Measurements from ENCODE around the gene RXRB.

DNA sequence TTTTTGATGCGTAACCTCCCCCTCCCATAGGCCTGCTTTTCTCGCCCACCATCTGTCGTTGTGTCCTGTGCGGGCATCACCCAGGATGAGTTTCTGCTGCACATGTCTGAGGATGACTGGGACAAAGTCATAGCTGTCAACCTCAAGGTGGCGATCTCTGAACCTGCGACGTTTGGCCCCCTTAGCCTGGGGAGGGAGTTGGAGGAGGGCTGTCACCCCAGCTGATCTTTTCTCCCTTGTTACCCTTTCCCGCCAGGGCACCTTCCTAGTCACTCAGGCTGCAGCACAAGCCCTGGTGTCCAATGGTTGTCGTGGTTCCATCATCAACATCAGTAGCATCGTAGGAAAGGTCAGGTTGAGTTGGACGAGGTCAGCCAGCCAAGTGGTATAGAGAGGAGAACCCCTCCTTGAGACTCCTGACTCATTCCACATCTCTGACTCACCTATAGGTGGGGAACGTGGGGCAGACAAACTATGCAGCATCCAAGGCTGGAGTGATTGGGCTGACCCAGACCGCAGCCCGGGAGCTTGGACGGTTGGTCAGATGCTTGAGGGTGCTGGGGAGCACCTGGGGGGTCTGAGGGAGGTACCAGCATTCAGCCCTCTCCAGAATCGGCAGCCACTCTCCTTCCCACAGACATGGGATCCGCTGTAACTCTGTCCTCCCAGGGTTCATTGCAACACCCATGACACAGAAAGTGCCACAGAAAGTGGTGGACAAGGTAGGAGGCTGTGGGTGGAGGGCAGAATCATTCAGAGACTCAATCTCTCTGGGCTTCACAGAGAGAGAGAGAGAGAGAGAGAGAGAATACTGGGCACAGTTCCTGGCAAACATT, 4.9 kb upstream of the RXRB start:
- TF ChIP-seq, protein P1, sequence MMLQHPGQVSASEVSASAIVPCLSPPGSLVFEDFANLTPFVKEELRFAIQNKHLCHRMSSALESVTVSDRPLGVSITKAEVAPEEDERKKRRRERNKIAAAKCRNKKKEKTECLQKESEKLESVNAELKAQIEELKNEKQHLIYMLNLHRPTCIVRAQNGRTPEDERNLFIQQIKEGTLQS (IDR thresholded peaks at IDR 0.05), result no peak
- TF ChIP-seq POLR2AphosphoS5 (IDR thresholded peaks at IDR 0.05; ENCODE audit: low read depth, low read length) (no peak), YY1 (IDR thresholded peaks at IDR 0.05; ENCODE audit: extremely low read depth, insufficient replicate concordance, low read depth, low read length) (no peak), POLR2A (IDR thresholded peaks at IDR 0.05; ENCODE audit: borderline replicate concordance, extremely low read depth, insufficient read depth, insufficient read length) (no peak), EZH2 (IDR thresholded peaks at IDR 0.05) (no peak), TCF7L2 (IDR thresholded peaks at IDR 0.05; ENCODE audit: borderline replicate concordance, extremely low read depth, insufficient read depth, insufficient read length) (peak; percentile 23)
- TF ChIP-seq, protein P2, sequence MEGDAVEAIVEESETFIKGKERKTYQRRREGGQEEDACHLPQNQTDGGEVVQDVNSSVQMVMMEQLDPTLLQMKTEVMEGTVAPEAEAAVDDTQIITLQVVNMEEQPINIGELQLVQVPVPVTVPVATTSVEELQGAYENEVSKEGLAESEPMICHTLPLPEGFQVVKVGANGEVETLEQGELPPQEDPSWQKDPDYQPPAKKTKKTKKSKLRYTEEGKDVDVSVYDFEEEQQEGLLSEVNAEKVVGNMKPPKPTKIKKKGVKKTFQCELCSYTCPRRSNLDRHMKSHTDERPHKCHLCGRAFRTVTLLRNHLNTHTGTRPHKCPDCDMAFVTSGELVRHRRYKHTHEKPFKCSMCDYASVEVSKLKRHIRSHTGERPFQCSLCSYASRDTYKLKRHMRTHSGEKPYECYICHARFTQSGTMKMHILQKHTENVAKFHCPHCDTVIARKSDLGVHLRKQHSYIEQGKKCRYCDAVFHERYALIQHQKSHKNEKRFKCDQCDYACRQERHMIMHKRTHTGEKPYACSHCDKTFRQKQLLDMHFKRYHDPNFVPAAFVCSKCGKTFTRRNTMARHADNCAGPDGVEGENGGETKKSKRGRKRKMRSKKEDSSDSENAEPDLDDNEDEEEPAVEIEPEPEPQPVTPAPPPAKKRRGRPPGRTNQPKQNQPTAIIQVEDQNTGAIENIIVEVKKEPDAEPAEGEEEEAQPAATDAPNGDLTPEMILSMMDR (IDR thresholded peaks at IDR 0.05 in 2 of 3, conservative IDR thresholded peaks at IDR 0.05 in 1 of 3; ENCODE audit: borderline replicate concordance in 1 of 3, insufficient read depth in 1 of 3, low read depth in 2 of 3, low read length in 2 of 3), result 0 out of 6 replicates have a peak, but pooled peaks of 1 of the 3 experiments have one; percentile 9
- TF ChIP-seq, protein P3, sequence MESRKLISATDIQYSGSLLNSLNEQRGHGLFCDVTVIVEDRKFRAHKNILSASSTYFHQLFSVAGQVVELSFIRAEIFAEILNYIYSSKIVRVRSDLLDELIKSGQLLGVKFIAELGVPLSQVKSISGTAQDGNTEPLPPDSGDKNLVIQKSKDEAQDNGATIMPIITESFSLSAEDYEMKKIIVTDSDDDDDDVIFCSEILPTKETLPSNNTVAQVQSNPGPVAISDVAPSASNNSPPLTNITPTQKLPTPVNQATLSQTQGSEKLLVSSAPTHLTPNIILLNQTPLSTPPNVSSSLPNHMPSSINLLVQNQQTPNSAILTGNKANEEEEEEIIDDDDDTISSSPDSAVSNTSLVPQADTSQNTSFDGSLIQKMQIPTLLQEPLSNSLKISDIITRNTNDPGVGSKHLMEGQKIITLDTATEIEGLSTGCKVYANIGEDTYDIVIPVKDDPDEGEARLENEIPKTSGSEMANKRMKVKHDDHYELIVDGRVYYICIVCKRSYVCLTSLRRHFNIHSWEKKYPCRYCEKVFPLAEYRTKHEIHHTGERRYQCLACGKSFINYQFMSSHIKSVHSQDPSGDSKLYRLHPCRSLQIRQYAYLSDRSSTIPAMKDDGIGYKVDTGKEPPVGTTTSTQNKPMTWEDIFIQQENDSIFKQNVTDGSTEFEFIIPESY (IDR thresholded peaks at IDR 0.05; ENCODE audit: extremely low read depth, insufficient replicate concordance, low read length), result no peak
- TF ChIP-seq, protein P4, sequence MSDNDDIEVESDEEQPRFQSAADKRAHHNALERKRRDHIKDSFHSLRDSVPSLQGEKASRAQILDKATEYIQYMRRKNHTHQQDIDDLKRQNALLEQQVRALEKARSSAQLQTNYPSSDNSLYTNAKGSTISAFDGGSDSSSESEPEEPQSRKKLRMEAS (IDR thresholded peaks at IDR 0.05), result no peak

Data from HCT116 (cell line).